Measurements from ENCODE around the gene PKD1.

The PKD1 gene

GRCh38 chr16:2135770-2136490 is at the start of gene PKD1:
Gene PKD1 (minus strand): TSS chr16:2135898. CDS start chr16:2135689, 209 bp downstream.
- POLR2A ChIA-PET, result interaction anchor here (0.5 to 0.6 kb wide), 2 partner anchors 19 to 171 kb away, joined by 3 to 12 read pairs; partner anchors contain the start of genes RPS2 and TRAF7
- CTCF ChIA-PET, result interaction anchor here (1.7 to 8.9 kb wide), 2 partner anchors 114 to 131 kb away, joined by 9 to 176 read pairs; partner anchors contain the start of gene ZNF598
- DNase-seq (ENCODE audit: low read depth, low spot score), result peak; percentile 63
- H3K4me3 ChIP-seq (ENCODE audit: low read depth, low read length), result peak within 1 kb of the TSS; percentile 59

- TF ChIP-seq CTCF (IDR thresholded peaks at IDR 0.05; ENCODE audit: insufficient read depth, low read length, missing control alignments), result no peak
- POLR2A ChIA-PET, result interaction anchor here (1.2 kb wide), 1 partner anchor 30 kb away, joined by 3 read pairs; the partner anchor contains the start of gene TRAF7
- CTCF ChIA-PET, result interaction anchor here (1.4 kb wide), 1 partner anchor 10 kb away, joined by 3 read pairs; no protein-coding TSS in a partner anchor
- H3K4me3 ChIP-seq (ENCODE audit: low read depth, low read length), result no peak overlapping the region
- DNase-seq (ENCODE audit: low read depth, low spot score), result no peak
Measured at GRCh38 chr16:2184962-2185361, 49.3 kb upstream of the PKD1 start.

- DNase-seq (ENCODE audit: low read depth, low spot score), result no peak
- ChIA-PET CTCF (interaction anchor here (1.4 kb wide), 1 partner anchor 10 kb away, joined by 3 read pairs; no protein-coding TSS in a partner anchor), POLR2A (no interaction called here)
- no peak for TF ChIP-seq CTCF (IDR thresholded peaks at IDR 0.05; ENCODE audit: insufficient read depth, low read length, missing control alignments)
- H3K4me3 ChIP-seq (ENCODE audit: low read depth, low read length), result no peak overlapping the region
Measured at GRCh38 chr16:2184346-2184745, 48.6 kb upstream of the PKD1 start.

GRCh38 chr16:2183671-2184070 is 48.0 kb upstream of the PKD1 start:
- POLR2A ChIA-PET, result interaction anchor here (0.9 kb wide), 1 partner anchor 29 kb away, joined by 3 read pairs; no protein-coding TSS in a partner anchor
- no peak for TF ChIP-seq CTCF (IDR thresholded peaks at IDR 0.05; ENCODE audit: insufficient read depth, low read length, missing control alignments)
- no peak for DNase-seq (ENCODE audit: low read depth, low spot score)
- no peak overlapping the region for H3K4me3 ChIP-seq (ENCODE audit: low read depth, low read length)
- CTCF ChIA-PET, result no interaction called here

- no peak for DNase-seq (ENCODE audit: low read depth, low spot score)
- TF ChIP-seq CTCF (IDR thresholded peaks at IDR 0.05; ENCODE audit: insufficient read depth, low read length, missing control alignments), result no peak
- H3K4me3 ChIP-seq (ENCODE audit: low read depth, low read length), result no peak overlapping the region
- POLR2A ChIA-PET, result no interaction called here
- CTCF ChIA-PET, result no interaction called here
Measured at GRCh38 chr16:2181952-2182351, 46.3 kb upstream of the PKD1 start.

GRCh38 chr16:2180962-2181923 is 45.5 kb upstream of the PKD1 start:
- ChIA-PET CTCF (no interaction called here), POLR2A (interaction anchor here (1.2 kb wide), 1 partner anchor 26 kb away, joined by 6 read pairs; the partner anchor contains the start of gene TRAF7)
- TF ChIP-seq CTCF (IDR thresholded peaks at IDR 0.05; ENCODE audit: insufficient read depth, low read length, missing control alignments), result no peak
- no peak overlapping the region for H3K4me3 ChIP-seq (ENCODE audit: low read depth, low read length)
- no peak for DNase-seq (ENCODE audit: low read depth, low spot score)

Measured in AG04449 (cell line).